ENCODE measurements around the gene C8G.

The C8G gene

GRCh38 chr9:136962701-136963248 lies 17.7 kb downstream of the C8G start:
- H3K4me3 ChIP-seq (replicated peaks; ENCODE audit: low read depth, low read length), result no peak overlapping the region
- DNase-seq (ENCODE audit: extremely low read depth, insufficient read length), result no peak
- no peaks in the 10 kb centered on the region for H3K36me3 ChIP-seq (ENCODE audit: control insufficient read depth, insufficient read depth, low read length)
- H3K27me3 ChIP-seq (replicated peaks; ENCODE audit: control insufficient read depth, insufficient read depth, low read length), result no peaks in the 10 kb centered on the region; the same call in 1 of the 2 replicates
- TF ChIP-seq CTCF (IDR thresholded peaks at IDR 0.05; ENCODE audit: insufficient read depth, low read length, poor library complexity, severe bottlenecking), result no peak

- TF ChIP-seq CTCF (IDR thresholded peaks at IDR 0.05; ENCODE audit: insufficient read depth, low read length, poor library complexity, severe bottlenecking), result no peak
- no peak for DNase-seq (ENCODE audit: extremely low read depth, insufficient read length)
- no peaks in the 10 kb centered on the region for H3K36me3 ChIP-seq (ENCODE audit: control insufficient read depth, insufficient read depth, low read length)
- no peak overlapping the region for H3K4me3 ChIP-seq (replicated peaks; ENCODE audit: low read depth, low read length)
- no peaks in the 10 kb centered on the region; the same call in 1 of the 2 replicates for H3K27me3 ChIP-seq (replicated peaks; ENCODE audit: control insufficient read depth, insufficient read depth, low read length)
These were observed 18.3 kb downstream of the C8G start for GRCh38 chr9:136963341-136963740.

GRCh38 chr9:136963751-136964150 lies 18.7 kb downstream of the C8G start:
- DNase-seq (ENCODE audit: extremely low read depth, insufficient read length), result no peak
- Histone ChIP-seq H3K4me3 (replicated peaks; ENCODE audit: low read depth, low read length) (no peak overlapping the region), H3K36me3 (ENCODE audit: control insufficient read depth, insufficient read depth, low read length) (no peaks in the 10 kb centered on the region), H3K27me3 (replicated peaks; ENCODE audit: control insufficient read depth, insufficient read depth, low read length) (no peaks in the 10 kb centered on the region; the same call in 1 of the 2 replicates)
- no peak for TF ChIP-seq CTCF (IDR thresholded peaks at IDR 0.05; ENCODE audit: insufficient read depth, low read length, poor library complexity, severe bottlenecking)

- DNase-seq (ENCODE audit: extremely low read depth, insufficient read length), result no peak
- H3K4me3 ChIP-seq (replicated peaks; ENCODE audit: low read depth, low read length), result no peak overlapping the region
- no peaks in the 10 kb centered on the region for H3K36me3 ChIP-seq (ENCODE audit: control insufficient read depth, insufficient read depth, low read length)
- no peaks in the 10 kb centered on the region; the same call in 1 of the 2 replicates for H3K27me3 ChIP-seq (replicated peaks; ENCODE audit: control insufficient read depth, insufficient read depth, low read length)
- TF ChIP-seq CTCF (IDR thresholded peaks at IDR 0.05; ENCODE audit: insufficient read depth, low read length, poor library complexity, severe bottlenecking), result no peak
These were observed 19.2 kb downstream of the C8G start for GRCh38 chr9:136964171-136964689.

- no peak for DNase-seq (ENCODE audit: extremely low read depth, insufficient read length)
- Histone ChIP-seq H3K36me3 (ENCODE audit: control insufficient read depth, insufficient read depth, low read length) (no peaks in the 10 kb centered on the region), H3K4me3 (replicated peaks; ENCODE audit: low read depth, low read length) (no peak overlapping the region), H3K27me3 (replicated peaks; ENCODE audit: control insufficient read depth, insufficient read depth, low read length) (no peaks in the 10 kb centered on the region)
- TF ChIP-seq CTCF (IDR thresholded peaks at IDR 0.05; ENCODE audit: insufficient read depth, low read length, poor library complexity, severe bottlenecking), result no peak
These were observed 19.9 kb downstream of the C8G start for GRCh38 chr9:136964833-136965422.
